GM23338 (cell line): ENCODE measurements around the gene INSRR. TPM values are rescaled to one million over a fixed set of nuclear protein-coding genes. Genes with fewer than 3 reads are reported as not detected.
A peak's percentile ranks its signal among the peaks of the same experiment; 100 is the strongest.

Source experiments
- ATAC-seq: fragments of 200-7000 bp; cut with Tn5 transposase; 3 replicates; pipeline ENCODE4 v1.9.1; 2020
- DNase-seq: peaks from one replicate; pipeline ENCODE4 v3.0.0-alpha.2; 2015; ENCODE audit warnings: low spot score
- H2AFZ ChIP-seq: fragments of 200-600 bp; sonication (generic); 2 replicates; pipeline ENCODE4 v1.8.0; 2016; ENCODE audit warnings: antibody characterized with exemption, mild to moderate bottlenecking, moderate library complexity
- H3F3A ChIP-seq: fragments of 200-600 bp; sonication (generic); replicated peaks from 2 replicates; pipeline ENCODE4 v1.8.0; 2017; ENCODE audit warnings: antibody characterized with exemption, mixed run types, low read depth
- H3K27ac ChIP-seq: fragments of 200-600 bp; sonication (generic); 2 replicates; pipeline ENCODE4 v1.6.1; 2016; ENCODE audit warnings: low read depth
- H3K27me3 ChIP-seq: fragments of 200-600 bp; sonication (generic); 2 replicates; pipeline ENCODE4 v1.8.0; 2016; ENCODE audit warnings: mild to moderate bottlenecking, mixed run types, moderate library complexity; ENCODE audit not compliant: insufficient read depth
- H3K36me3 ChIP-seq: fragments of 200-600 bp; sonication (generic); 2 replicates; pipeline ENCODE4 v1.8.0; 2016; ENCODE audit warnings: mild to moderate bottlenecking; ENCODE audit not compliant: insufficient read depth
- H3K4me1 ChIP-seq: fragments of 200-600 bp; sonication (generic); 2 replicates; pipeline ENCODE4 v1.8.0; 2016; ENCODE audit warnings: mild to moderate bottlenecking, moderate library complexity; ENCODE audit not compliant: insufficient read depth
- H3K4me2 ChIP-seq: fragments of 200-600 bp; sonication (generic); 2 replicates; pipeline ENCODE4 v1.7.1; 2017; ENCODE audit warnings: mixed run types
- H3K4me3 ChIP-seq: fragments of 200-600 bp; sonication (generic); 2 replicates; pipeline ENCODE4 v1.6.1; 2016; ENCODE audit warnings: mixed run types
- H3K79me2 ChIP-seq: fragments of 200-600 bp; sonication (generic); replicated peaks from 2 replicates; pipeline ENCODE4 v1.8.0; 2017; ENCODE audit warnings: mild to moderate bottlenecking; ENCODE audit not compliant: insufficient read depth
- H3K9me2 ChIP-seq: fragments of 200-600 bp; sonication (generic); 2 replicates; pipeline ENCODE4 v1.8.0; 2017; ENCODE audit not compliant: insufficient read depth
- H4K20me1 ChIP-seq: fragments of 200-600 bp; sonication (generic); replicated peaks from 2 replicates; pipeline ENCODE4 v1.8.0; 2017; ENCODE audit warnings: mild to moderate bottlenecking; ENCODE audit not compliant: insufficient read depth
- H3K27ac Mint-ChIP-seq: 2 replicates; pipeline ENCODE4 v1.8.0; 2020; ENCODE audit warnings: inconsistent platforms, mild to moderate bottlenecking, moderate library complexity, mixed read lengths
- H3K27me3 Mint-ChIP-seq: 3 replicates; pipeline ENCODE4 v1.8.0; 2022; ENCODE audit warnings: low read depth, mild to moderate bottlenecking, moderate library complexity, mixed read lengths, inconsistent platforms; ENCODE audit not compliant: insufficient read depth, poor library complexity
- H3K36me3 Mint-ChIP-seq: 3 replicates; pipeline ENCODE4 v1.8.0; 2021; ENCODE audit warnings: low read depth, mild to moderate bottlenecking, inconsistent platforms, moderate library complexity, mixed read lengths
- H3K4me1 Mint-ChIP-seq: 3 replicates; pipeline ENCODE4 v1.8.0; 2020; ENCODE audit warnings: mild to moderate bottlenecking, inconsistent platforms, mixed read lengths
- H3K4me3 Mint-ChIP-seq: 3 replicates; pipeline ENCODE4 v1.8.0; 2021; ENCODE audit warnings: moderate library complexity, mild to moderate bottlenecking, inconsistent platforms, mixed read lengths
- H3K9me3 Mint-ChIP-seq: 3 replicates; pipeline ENCODE4 v1.8.0; 2020; ENCODE audit warnings: moderate library complexity, mild to moderate bottlenecking, inconsistent platforms, mixed read lengths
- CTCF ChIP-seq, 2 experiments: fragments of 200-600 bp in 1 of 2; sonication (generic) in 1 of 2; conservative IDR thresholded peaks; 2 replicates each; pipeline versions ENCODE4 v1.5.1 to v1.6.1; 2016 to 2017; ENCODE audit warnings: antibody characterized with exemption in 2 of 2, low read depth in 2 of 2, mild to moderate bottlenecking in 2 of 2, moderate library complexity in 1 of 2
- ETS1 ChIP-seq: IDR thresholded peaks from 2 replicates; pipeline ENCODE4 v1.6.1; 2016; ENCODE audit warnings: antibody characterized with exemption
- NANOG ChIP-seq: IDR thresholded peaks from 2 replicates; pipeline ENCODE4 v1.6.1; 2016; ENCODE audit warnings: antibody characterized with exemption, borderline replicate concordance
- POLR2AphosphoS5 ChIP-seq: IDR thresholded peaks from 2 replicates; pipeline ENCODE4 v1.6.1; 2016; ENCODE audit warnings: antibody characterized with exemption, low read depth
- REST ChIP-seq: IDR thresholded peaks from one replicate; pipeline ENCODE4 v1.6.1; 2018; ENCODE audit warnings: antibody characterized with exemption; ENCODE audit not compliant: unreplicated experiment
- ZNF114 ChIP-seq: fragments of 250-450 bp; sonication (Bioruptor Pico); IDR thresholded peaks from 2 replicates; pipeline ENCODE4 v1.5.0; 2020; ENCODE audit warnings: mild to moderate bottlenecking, moderate library complexity
- polyA plus RNA-seq: library from polyadenylated mRNA; unstranded; fragments of >200 nt; fragmentation: Nextera tagmentation; extraction: Ambion mirVana; gene quantifications from 2 replicates; pipeline ENCODE4 v1.2.1, GENCODE V29; 2016
- total RNA-seq: library from RNA; depleted of rRNA; stranded (reverse); fragments of >200 nt; shearing (Covaris generic); gene quantifications from 2 replicates; pipeline ENCODE4 v1.2.3, GENCODE V29; 2014

INSRR gene
- total and polyA plus RNA-seq, 2 experiments from 2014 or later: not detected

- no peak for TF ChIP-seq REST
- TF ChIP-seq ETS1: no peak
- TF ChIP-seq POLR2AphosphoS5: no peak
- no peak for TF ChIP-seq NANOG
- no peak for TF ChIP-seq ZNF114 (CRISPR knock-in tag)
Observed at GRCh38 chr1:156839426-156840109, 19.3 kb downstream of the INSRR start (continued).

GRCh38 chr1:156838972-156839371 is 19.9 kb downstream of the INSRR start:
- no peaks in the 10 kb centered on the region for H3F3A ChIP-seq
- TF ChIP-seq CTCF (conservative IDR thresholded peaks at IDR 0.05; ENCODE audit: low read depth in 2 of 2): peak; percentile 95 to 98
- no peak for TF ChIP-seq REST
- H3K36me3 ChIP-seq: no peaks in the 10 kb centered on the region
- H2AFZ ChIP-seq: no peak overlapping the region
- H3K27ac ChIP-seq: no peak overlapping the region
- H4K20me1 ChIP-seq: no peaks in the 10 kb centered on the region; the same call in 1 of the 2 replicates
- no peaks in the 10 kb centered on the region for H3K9me2 ChIP-seq
- Mint-ChIP-seq H3K27ac (no peak overlapping the region), H3K4me3 (no peak overlapping the region), H3K36me3 (no peaks in the 10 kb centered on the region), H3K9me3 (no peaks in the 10 kb centered on the region), H3K4me1 (peaks cover 14% of the 10 kb centered on the region), H3K27me3 (peaks cover 40% of the 10 kb centered on the region)
- DNase-seq: peak; percentile 69
- peaks cover 58% of the 10 kb centered on the region for H3K27me3 ChIP-seq
- no peak overlapping the region for H3K4me2 ChIP-seq
- H3K79me2 ChIP-seq: no peaks in the 10 kb centered on the region
- peaks cover 8% of the 10 kb centered on the region; the same call in 1 of the 2 replicates for H3K4me1 ChIP-seq
- ATAC-seq: peak; percentile 84
- H3K4me3 ChIP-seq: no peak overlapping the region
